ENCODE results near the gene FKBP2.

The FKBP2 gene

DNA sequence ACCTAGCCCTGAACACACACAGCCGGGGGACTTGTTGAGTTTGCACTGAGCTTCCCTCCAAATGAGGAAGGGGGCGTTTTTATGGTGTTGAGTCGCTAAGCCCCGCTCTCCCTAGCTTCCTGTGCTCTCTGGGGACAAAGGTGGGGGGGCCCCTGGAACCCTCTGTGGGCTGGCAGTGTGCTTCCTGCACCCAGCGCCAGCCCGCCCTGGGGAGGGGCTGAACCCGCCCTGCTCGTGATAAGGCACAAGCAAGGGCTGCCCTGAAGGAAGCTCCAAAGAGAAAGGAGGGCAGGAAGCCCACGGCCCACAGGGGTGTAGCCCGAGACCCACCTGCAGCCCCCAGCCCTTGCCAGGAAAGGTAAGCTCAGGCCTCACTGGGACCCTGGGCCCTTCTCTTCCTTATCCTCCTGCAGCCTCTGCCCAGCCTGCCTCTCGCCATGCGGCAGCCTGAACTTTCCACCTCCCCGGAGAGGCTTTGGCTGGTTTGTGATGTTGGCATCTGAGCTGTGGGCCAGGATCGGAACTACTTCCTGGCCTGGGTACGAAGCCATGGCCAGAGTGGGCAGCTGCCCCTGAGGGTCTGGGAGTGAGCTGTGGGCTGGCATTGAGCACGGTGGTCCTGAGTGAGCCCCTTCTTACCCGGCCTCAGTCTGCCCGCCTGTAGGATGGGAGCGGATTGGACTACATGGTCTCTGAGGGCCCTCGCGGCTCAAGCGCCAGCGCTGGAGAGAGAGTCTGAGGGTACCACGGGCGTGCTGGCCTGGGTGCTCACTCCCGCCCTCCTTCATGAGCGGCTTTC lies 34.2 kb upstream of the FKBP2 start, which contains the start of gene FERMT3:
Gene FERMT3 (plus strand): TSS at position 265 of the 799 bp plus-strand sequence. CDS start 644 bp downstream, outside the sequence.
- Histone ChIP-seq H3K27me3 (ENCODE audit: insufficient read depth, low read length) (no peaks in the 10 kb centered on the region), H3K27ac (ENCODE audit: low read depth, low read length, poor library complexity, severe bottlenecking) (peak within 1 kb of the TSS; percentile 82), H3K4me2 (ENCODE audit: low read length) (peak within 1 kb of the TSS; percentile 90), H3K79me2 (ENCODE audit: insufficient read depth, low read length) (no peaks in the 10 kb centered on the region), H4K20me1 (ENCODE audit: insufficient read depth, low read length) (no peaks in the 10 kb centered on the region), H3K4me1 (ENCODE audit: insufficient read depth, low read length, severe bottlenecking) (peaks cover 41% of the 10 kb centered on the region), H3K9ac (ENCODE audit: low read length) (peak within 1 kb of the TSS; percentile 80), H3K9me2 (ENCODE audit: low read depth, low read length) (no peaks in the 10 kb centered on the region), H3F3A (ENCODE audit: insufficient read depth, low read length) (no peaks in the 10 kb centered on the region), H3K9me3 (ENCODE audit: low read length) (no peaks in the 10 kb centered on the region), H3K4me3 (ENCODE audit: low read depth, low read length, poor library complexity, severe bottlenecking) (peak within 1 kb of the TSS; percentile 66), H3K36me3 (ENCODE audit: insufficient read depth, low read length) (peaks cover 67% of the 10 kb centered on the region), H2AFZ (ENCODE audit: low read length) (no peak within 1 kb of the TSS)
- TF ChIP-seq EZH2 (IDR thresholded peaks at IDR 0.05; ENCODE audit: borderline replicate concordance, low read length): no peak
- TF ChIP-seq, protein P1, sequence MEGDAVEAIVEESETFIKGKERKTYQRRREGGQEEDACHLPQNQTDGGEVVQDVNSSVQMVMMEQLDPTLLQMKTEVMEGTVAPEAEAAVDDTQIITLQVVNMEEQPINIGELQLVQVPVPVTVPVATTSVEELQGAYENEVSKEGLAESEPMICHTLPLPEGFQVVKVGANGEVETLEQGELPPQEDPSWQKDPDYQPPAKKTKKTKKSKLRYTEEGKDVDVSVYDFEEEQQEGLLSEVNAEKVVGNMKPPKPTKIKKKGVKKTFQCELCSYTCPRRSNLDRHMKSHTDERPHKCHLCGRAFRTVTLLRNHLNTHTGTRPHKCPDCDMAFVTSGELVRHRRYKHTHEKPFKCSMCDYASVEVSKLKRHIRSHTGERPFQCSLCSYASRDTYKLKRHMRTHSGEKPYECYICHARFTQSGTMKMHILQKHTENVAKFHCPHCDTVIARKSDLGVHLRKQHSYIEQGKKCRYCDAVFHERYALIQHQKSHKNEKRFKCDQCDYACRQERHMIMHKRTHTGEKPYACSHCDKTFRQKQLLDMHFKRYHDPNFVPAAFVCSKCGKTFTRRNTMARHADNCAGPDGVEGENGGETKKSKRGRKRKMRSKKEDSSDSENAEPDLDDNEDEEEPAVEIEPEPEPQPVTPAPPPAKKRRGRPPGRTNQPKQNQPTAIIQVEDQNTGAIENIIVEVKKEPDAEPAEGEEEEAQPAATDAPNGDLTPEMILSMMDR (IDR thresholded peaks at IDR 0.05; ENCODE audit: low read length): no peak

DNA sequence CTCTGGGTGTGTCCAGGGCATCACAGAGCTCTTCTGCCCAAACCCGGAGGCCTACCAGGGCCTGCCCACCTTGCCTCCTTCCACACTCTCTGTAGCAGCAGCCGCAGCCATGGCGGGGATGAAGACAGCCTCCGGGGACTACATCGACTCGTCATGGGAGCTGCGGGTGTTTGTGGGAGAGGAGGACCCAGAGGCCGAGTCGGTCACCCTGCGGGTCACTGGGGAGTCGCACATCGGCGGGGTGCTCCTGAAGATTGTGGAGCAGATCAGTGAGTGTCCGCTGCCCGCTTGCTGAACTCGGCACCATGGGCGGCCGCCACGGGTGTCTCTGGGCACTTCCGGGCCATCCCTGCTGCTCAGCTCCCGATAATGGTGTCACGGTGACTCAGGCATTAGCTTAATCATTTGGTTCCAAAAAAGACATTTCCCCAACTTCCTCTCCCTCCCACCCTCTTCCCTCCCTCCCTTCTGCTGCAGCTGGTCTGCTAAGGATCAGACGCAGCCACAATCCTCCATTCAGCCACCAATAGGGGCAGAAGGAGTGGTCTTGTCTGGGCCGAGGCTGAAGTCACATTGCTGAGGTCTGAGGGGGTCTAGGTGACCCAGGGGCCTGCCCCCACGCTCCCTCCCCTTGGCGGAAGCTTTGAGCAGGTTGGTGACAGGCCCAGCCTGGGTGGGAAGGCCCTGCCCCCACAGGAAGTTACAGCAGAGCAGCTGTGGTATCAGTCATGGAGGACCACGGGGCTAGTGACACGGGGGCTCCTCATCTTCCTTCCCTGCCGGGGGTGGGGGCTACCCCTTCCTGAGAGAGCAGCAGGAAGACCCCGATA lies 33.4 kb upstream of the FKBP2 start:
- Histone ChIP-seq H3K27me3 (ENCODE audit: insufficient read depth, low read length) (no peaks in the 10 kb centered on the region), H3K4me1 (ENCODE audit: insufficient read depth, low read length, severe bottlenecking) (peaks cover 41% of the 10 kb centered on the region), H3K36me3 (ENCODE audit: insufficient read depth, low read length) (peaks cover 67% of the 10 kb centered on the region), H4K20me1 (ENCODE audit: insufficient read depth, low read length) (no peaks in the 10 kb centered on the region), H3K4me3 (ENCODE audit: low read depth, low read length, poor library complexity, severe bottlenecking) (peak overlapping the region; percentile 66), H2AFZ (ENCODE audit: low read length) (no peak overlapping the region), H3F3A (ENCODE audit: insufficient read depth, low read length) (no peaks in the 10 kb centered on the region), H3K9me2 (ENCODE audit: low read depth, low read length) (no peaks in the 10 kb centered on the region), H3K9ac (ENCODE audit: low read length) (peak overlapping the region; percentile 80), H3K27ac (ENCODE audit: low read depth, low read length, poor library complexity, severe bottlenecking) (peak overlapping the region; percentile 82), H3K9me3 (ENCODE audit: low read length) (no peaks in the 10 kb centered on the region), H3K4me2 (ENCODE audit: low read length) (peak overlapping the region; percentile 90), H3K79me2 (ENCODE audit: insufficient read depth, low read length) (no peaks in the 10 kb centered on the region)
- TF ChIP-seq, protein P1 (IDR thresholded peaks at IDR 0.05; ENCODE audit: low read length): no peak
- TF ChIP-seq EZH2 (IDR thresholded peaks at IDR 0.05; ENCODE audit: borderline replicate concordance, low read length): no peak

DNA sequence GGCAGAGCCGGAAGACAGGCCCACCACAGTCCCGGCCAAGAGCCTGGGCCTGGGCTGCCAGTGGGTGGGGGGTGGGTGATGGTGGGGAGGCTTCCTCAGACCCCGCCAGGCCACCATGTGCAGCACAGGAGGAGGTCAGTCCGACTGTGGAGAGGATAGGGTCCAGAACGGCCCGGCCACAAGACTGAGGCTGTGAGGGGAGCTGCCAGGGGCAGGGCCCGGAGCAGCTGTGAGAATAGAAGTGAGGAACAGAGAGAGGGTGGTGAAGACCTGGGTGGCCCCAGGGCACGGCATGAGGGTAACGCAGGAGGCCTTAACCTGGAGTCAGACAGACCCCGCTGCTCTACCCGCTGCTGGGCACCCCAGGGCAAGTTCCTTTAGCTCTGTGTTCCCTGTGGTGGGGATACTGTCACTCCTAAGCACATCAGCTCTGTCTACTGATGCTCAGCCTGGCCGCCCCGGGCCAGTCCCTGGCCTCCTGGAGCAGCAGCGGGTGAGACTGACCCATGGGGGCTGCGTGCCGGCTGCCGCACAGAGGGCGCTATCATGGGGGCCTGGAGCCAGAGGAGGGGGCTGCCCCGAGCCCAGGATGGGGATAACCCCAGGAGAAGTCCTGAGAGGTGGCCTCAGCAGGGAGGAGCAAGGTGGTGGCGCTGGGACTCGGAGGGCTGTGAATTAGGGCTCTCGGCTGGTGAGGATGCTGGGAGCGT lies 32.7 kb upstream of the FKBP2 start:
- Histone ChIP-seq H3F3A (ENCODE audit: insufficient read depth, low read length) (no peaks in the 10 kb centered on the region), H3K9ac (ENCODE audit: low read length) (peak overlapping the region; percentile 80), H3K4me3 (ENCODE audit: low read depth, low read length, poor library complexity, severe bottlenecking) (peak overlapping the region; percentile 66), H3K27ac (ENCODE audit: low read depth, low read length, poor library complexity, severe bottlenecking) (peak overlapping the region; percentile 82), H3K9me2 (ENCODE audit: low read depth, low read length) (no peaks in the 10 kb centered on the region), H2AFZ (ENCODE audit: low read length) (no peak overlapping the region), H3K36me3 (ENCODE audit: insufficient read depth, low read length) (peaks cover 61% of the 10 kb centered on the region), H3K27me3 (ENCODE audit: insufficient read depth, low read length) (no peaks in the 10 kb centered on the region), H4K20me1 (ENCODE audit: insufficient read depth, low read length) (no peaks in the 10 kb centered on the region), H3K79me2 (ENCODE audit: insufficient read depth, low read length) (no peaks in the 10 kb centered on the region), H3K9me3 (ENCODE audit: low read length) (no peaks in the 10 kb centered on the region), H3K4me1 (ENCODE audit: insufficient read depth, low read length, severe bottlenecking) (peaks cover 41% of the 10 kb centered on the region), H3K4me2 (ENCODE audit: low read length) (peak overlapping the region; percentile 90)
- no peak for TF ChIP-seq EZH2 (IDR thresholded peaks at IDR 0.05; ENCODE audit: borderline replicate concordance, low read length)
- TF ChIP-seq, protein P1 (IDR thresholded peaks at IDR 0.05; ENCODE audit: low read length): no peak

All from OCI-LY1 (cell line).